Cardiac septum (tissue), 1 donor: ENCODE results near the gene IFNE. TPM values are rescaled to one million over a fixed set of nuclear protein-coding genes. Genes with fewer than 3 reads are reported as not detected.
"Not testable (repeated sequence)": the region's sequence is repeated elsewhere in the genome, so short reads cannot be mapped to it uniquely, and the experiment has no call there.

Source experiments
- DNase-seq: peaks from one replicate; pipeline ENCODE4 v3.0.0-alpha.2; 2020; ENCODE audit warnings: low spot score
- intact Hi-C: fragments of 100-400 bp; cut with DNase I; formaldehyde crosslinking; loops from one replicate; pipeline ENCODE4 v1.14.0; 2022
- total RNA-seq: library from RNA; stranded (reverse); fragmentation: NEBNext Ultra II Directional; extraction: Animal tissue kit (Norgen Biotek cat#: 25700); gene quantifications from one replicate; pipeline ENCODE4 v1.2.1, GENCODE V29; 2021
- donor health status: DM: no; HTN: no; CAD: no.

Gene IFNE
- total RNA-seq, 1 donor from 2014 or later: not detected

DNA sequence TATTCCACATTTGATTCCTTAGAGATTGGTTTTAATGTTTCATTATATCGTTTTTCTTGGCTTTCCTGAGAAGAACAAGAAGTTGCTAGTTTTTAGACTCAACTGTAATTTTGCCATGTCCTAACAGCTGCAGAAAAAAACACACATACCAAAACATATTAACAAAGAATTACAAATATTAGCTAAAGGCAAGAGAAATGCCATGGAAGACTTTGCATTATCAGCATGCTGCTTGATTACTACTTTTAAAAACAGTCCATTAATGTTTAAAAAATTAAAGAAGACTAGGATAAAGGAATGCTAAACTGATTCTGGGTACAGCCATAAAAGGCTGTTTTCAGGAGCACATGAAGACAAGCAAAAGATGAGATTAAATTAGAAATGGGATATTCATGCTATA lies 20.5 kb upstream of the IFNE start:
- DNase-seq: no peak
- intact Hi-C loops: no loop called here

DNA sequence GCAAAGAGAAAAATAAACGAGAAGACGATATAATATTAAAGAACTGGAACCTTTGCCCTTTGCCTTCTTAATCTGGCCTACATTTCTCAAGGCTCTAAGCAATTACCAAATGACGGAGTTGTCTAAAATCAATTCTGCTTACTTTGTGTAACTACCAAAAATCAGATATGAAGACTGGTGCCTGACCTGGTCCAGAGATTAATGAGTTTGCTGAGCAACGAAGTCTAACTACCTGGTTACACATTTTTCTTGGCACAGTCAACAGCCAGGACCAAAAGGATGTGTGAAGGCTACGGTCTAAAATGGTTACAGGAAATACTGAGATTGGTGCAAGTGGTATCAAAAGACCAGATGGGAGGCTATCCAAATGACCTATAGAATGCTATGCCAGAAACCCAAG lies 17.8 kb upstream of the IFNE start:
- no peak for DNase-seq
- intact Hi-C loops: no loop called here

DNA sequence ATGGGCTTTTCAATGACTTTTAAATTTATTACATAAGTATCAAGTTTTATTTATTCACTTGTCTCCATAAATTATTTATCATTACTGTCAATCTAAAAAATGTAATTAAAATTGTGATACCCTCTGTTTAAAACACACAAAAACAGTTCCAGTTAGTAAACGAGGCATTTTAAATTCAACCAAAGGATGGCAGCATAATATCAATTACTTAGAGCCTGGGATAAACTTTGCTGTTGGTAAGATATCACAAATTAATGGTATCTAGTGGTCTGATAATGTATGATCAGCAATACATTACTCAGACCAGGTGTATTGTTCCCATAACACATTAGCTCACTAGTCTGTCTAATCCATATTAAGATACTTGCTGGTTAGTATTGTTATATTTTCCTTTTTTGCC lies 9.6 kb upstream of the IFNE start:
- intact Hi-C loops: no loop called here
- DNase-seq: no peak

DNA sequence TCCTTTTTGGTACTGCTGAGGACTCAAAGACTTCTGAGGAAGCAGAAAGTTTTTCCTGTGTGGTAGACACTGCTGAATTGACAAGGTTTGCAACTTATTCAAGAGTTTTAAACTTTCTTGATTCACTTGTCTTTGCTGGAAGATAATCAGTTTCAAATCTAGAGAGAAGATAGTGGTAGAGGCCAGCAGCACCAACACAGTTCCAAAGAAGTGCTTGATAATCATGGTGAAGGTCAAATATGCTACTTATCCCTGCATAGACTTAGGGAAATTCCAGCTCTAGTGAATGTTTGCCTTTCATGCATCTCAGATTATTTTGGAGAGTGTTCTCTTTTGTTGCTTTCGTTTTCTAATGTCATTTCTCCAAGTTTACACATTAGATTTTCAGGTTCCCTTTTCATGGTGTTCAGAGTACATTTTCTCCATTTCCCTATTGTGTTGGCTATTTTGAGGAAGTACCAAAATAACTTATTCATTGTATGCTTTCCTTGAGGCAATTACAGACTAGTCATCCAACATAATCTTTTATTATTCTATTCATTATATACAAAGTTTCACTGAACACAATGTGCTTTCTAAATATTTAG lies 550 bp downstream of the IFNE start:
- DNase-seq: no peak
- intact Hi-C loops: no loop called here

DNA sequence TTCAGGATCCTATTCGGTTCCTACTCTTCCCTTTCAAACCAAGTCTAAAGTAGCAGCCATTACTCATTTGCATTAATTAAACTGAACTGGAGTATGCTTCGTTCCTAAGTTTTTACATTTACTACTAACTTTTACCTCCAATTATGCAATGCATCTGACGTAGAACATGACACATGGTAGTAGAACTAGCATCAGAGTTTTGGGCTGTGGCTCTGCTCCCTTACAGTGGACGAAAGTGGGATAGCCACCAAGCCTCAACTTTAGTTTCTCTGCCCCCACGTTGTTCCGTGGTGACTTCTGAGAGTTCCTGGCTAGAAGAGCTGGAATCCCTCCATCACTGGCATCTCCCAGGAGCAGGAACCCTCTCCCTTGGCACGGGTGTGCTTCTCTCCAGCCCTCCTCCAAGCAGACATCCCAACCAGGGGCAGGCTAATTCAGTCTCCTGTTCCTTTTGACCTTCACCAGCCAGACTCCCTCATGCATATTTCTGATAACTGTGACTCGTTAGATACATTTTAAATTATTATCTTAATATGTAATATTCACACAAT lies 2.9 kb downstream of the IFNE start:
- intact Hi-C loops: no loop called here

DNA sequence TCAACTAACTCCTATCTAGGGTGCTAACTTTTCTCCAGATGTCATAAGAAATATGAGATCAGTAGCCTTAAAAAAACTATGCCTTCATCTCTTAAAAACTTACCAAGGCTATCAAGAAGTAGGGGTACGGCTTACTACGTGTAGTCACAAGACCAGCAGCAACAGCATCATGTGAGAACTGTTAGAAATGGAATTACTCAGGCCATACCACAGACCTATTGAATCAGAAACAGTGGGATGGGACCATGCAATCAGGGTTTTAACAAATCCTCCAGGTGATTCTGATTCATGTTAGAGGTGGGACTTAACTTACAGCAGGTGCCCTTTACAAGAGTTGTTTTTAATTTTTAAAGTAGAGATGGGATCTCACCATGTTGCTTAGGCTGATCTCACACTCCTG lies 4.6 kb downstream of the IFNE start:
- intact Hi-C loops: no loop called here
- no peak for DNase-seq

More for the DNA sequence above, 2.9 kb downstream of the IFNE start:
- no peak for DNase-seq

DNA sequence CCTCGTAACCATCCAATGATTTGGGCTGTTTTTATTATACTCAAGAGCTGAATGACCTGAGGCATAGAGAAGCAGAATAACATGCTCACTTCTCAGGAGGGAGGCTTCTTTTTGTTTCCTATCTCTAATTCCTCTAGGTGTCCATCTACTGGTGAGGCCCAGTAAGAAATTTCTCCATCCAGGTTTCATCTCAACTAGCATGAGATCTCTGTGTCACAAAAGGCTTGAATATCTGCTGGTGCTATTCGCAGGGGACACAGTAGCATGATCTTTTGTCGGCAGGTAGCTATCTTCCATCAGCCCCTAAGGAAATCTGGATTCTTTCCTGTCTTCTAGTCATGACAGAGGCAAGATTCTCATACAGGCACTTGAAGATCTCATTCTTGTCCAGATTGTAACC lies 8.9 kb downstream of the IFNE start:
- intact Hi-C loops: no loop called here
- no peak for DNase-seq

DNA sequence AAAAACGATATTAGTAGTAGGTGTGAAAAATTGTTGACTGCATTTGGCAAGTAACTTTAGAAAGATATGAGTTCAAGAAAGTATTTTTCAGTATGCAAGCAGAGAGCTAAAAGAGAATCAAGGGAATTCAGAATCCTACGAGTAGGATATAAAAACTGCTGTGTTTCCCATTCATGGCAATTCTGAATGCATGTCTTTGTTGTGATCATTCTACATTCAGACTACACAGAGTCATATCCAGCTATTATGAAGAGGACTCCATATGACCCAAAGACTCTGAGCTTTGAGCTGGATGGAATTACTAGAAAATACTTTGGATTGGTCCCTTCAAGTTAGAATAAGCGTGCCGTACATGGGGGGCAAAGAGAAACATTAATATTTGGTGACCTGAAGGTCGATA lies 12.0 kb downstream of the IFNE start:
- DNase-seq: no peak
- intact Hi-C loops: no loop called here

DNA sequence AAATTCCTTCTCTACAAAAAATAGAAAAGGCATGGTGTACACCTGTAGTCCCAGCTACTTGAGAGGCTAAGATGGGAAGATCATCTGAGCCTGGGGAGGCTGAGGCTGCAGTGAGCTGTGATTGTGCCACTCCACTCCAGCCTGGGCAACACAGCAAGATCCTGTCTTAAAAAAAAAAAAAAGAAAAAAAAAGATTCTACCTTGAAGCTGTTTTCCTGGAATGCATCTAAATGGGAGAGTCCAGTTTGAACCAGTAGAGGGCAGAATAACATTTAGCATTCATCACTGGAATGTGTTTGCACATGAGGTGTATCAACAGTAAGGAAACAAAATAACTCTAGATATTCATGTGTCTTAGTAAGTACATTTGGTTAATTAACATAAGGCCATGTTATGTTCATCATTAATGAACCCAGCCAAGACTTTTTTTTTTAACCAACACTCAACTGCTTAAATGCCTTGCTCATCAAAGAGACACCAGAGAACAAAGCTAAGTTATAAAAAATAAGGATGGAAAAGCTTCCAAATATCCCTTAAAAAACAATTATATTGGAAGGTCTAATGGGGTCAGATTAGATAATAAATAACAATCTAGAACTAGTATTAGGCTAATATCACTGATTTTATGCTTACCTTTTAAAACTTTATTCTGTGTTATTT lies 16.1 kb downstream of the IFNE start:
- intact Hi-C loops: no loop called here
- DNase-seq: no peak

DNA sequence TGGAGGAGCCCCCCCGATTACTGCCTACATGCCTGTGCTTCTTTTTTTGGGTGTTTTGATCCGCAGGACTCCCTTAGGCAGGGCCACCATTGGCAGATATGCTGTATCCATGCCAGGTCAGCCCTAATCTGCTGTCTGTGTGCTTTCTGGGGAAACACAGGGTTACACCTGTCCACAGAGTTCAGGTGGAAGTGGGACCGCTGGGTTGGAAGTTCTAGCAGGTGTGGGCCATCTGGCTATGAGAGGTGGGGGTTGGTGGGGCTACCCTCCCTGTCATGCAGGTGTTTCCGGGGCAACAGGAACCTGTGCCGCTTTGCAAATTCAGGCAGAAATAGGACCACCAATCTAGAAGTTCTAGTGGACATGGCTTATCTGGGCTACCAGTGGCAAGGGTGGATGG lies 17.0 kb downstream of the IFNE start:
- intact Hi-C loops: no loop called here

DNA sequence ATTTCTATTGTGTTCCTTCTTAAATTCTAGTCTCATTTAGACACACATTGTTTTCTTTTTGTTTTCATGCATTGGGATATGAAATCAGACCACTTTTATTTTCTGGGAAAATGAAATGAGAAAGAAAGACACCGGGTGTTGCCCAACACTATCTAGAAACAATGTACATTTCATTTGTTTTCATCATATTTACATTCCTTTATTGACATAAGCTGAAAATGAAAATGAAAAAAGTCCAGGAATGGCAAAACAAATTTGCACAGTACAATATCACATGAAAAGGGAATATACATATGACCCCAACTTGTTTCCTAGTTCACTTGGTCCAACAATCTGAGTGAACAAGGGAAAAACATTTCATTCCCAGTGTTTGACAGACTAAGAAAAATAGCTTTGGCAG lies 20.7 kb downstream of the IFNE start:
- intact Hi-C loops: no loop called here
- DNase-seq: no peak

More for the DNA sequence above, 17.0 kb downstream of the IFNE start:
- no peak for DNase-seq

DNA sequence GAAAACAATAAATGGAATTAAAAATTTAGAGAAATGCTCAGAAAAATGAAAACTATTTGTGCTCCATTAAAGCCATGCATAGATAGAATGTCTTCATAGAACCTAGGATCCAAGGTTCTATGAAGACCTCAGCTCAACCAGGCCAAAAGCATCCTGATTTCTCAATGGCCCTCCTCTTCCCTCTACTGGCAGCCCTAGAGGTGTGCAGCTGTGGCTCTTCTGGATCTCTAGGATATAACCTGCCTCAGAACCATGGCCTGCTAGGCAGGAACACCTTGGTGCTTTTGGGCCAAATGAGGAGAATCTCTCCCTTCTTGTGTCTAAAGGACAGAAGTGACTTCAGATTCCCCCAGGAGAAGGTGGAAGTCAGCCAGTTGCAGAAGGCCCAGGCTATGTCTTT lies 26.8 kb downstream of the IFNE start:
- DNase-seq: no peak
- intact Hi-C loops: no loop called here

DNA sequence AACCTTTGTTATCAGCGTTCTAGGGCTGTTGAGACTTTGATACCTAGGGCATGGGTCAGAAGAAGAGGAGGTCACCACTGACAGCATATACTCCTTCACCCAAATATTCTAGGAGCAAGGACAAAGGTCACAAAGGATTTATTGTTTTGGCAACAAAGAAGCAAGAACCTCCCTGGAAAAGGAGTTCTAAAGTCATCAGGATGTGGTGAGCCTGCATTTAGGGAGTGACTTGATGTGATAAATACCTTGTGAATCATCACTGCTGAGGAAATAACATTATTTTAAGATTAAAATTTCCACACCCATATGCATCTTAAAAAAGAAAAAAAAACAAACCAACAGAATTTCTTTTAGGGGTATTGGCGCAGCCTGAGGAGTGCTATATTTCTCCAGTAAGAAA lies 28.0 kb downstream of the IFNE start:
- intact Hi-C loops: no loop called here
- no peak for DNase-seq

DNA sequence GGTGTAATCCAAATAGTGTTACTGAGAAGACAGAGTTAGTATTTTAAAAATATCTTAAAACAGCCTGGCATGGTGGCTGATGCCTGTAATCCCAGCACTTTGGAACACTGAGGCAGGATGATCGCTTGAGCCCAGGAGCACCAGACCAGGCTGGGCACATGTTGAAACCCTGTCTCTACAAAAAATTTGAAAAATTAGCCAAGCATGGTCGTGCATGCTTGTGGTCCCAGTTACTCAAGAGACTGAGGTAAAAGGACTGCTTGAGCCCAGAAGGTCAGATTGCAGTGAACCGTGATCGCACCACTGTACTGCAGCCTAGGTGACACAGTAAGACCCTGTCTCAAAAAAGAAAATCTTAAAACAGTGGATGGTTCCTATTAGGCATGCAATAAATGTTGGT lies 29.4 kb downstream of the IFNE start:
- intact Hi-C loops: no loop called here
- no peak for DNase-seq

DNA sequence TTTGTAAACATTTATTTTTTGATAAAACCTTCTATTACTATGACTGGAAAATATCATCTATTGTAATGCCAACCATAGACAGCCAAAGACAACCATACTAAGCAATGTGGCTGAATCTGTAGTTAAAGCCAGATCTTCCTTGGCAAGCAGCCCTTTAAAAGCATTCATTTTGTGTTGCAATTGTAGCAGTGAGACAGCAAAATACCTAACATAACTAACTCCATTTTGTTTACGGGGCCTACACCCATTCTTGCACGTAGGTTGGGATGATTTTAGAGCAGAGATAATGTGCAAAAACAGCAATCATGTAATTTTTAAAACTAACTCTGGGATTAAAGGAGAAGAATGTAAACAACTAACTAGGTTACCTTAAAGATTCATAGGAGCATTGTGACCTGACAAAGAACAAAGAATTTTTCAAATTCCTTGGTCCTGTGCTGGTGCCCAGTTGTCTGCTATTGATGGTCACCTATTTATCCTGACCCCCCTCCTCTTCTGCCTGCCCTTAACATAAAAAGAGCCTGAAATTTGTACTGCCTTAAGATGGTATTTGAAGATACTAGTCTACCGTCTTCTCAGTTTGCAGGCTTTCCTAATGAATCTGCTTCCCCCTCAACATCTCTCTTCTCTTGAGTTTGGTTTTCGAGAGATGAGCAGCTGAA lies 31.2 kb downstream of the IFNE start:
- intact Hi-C loops: no loop called here
- no peak for DNase-seq

DNA sequence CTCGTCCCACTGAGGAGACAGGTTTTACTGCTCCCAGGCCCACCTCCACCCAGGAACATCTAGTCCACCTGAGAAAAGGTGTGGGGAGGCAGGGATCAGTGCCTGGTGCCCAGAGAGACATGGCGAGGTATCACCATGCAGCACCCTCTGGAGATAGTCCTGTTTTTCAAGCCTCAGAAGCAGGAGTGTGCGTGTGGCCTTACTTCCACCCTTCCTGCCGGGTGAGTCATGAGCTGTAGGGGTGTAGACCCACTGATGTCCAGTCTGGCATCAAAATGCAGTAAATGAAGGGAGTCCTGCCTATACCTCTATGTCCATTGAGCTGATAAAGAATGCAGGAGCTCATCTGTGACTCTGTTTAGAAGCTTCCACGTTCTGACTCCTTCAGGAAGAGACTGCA lies 32.8 kb downstream of the IFNE start:
- intact Hi-C loops, DNase-seq: not testable (repeated sequence)

DNA sequence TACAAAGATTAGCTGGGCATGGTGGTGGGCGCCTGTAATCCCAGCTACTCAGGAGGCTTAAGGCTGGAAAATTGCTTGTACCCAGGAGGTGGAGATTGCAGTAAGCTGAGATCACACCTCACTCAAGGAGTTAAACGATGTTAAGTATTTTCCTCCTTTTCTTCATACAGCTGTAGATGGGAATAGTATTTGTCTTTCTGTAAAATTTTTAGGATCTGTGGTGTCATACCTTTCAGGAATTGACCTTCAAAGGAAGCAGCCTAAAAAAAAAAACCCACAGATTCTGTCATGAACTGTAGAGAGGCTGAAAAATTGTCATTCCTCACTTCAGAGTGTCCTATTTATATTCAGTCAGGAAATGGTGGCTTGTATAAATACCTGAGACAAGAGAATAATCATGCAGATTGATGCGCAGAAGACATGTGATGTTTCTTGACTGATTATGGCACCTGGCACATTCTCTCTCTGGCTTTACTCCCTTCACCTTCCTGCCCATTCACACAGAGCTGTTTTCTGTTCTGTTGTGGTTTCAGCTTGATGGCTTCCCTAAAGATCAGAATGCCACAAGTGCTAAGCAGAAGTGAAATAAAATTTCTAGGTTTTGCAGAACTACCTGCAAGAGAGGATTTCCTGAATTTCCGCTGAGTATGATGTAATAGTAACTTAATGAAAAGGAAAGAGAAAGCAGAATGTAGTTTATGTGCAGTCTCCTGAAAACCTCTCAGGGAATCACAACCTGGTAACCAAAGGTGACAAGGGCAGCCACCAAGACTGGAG lies 38.1 kb downstream of the IFNE start:
- no peak for DNase-seq
- intact Hi-C loops: no loop called here

DNA sequence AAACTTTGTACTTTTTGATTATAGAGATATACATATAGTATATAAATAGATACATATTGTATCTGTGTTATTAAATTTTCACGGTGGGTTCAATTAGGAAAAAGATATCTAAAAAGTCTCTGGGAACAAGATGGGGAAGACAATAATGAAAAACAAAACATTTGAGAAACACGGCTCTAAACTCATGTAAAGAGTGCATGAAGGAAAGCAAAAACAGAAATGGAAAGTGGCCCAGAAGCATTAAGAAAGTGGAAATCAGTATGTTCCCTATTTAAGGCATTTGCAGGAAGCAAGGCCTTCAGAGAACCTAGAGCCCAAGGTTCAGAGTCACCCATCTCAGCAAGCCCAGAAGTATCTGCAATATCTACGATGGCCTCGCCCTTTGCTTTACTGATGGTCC lies 42.0 kb downstream of the IFNE start, which contains the start of gene IFNA1:
Gene IFNA1 (plus strand): TSS at position 301 of the 400 bp plus-strand sequence. CDS start 69 bp downstream, at position 370.
- intact Hi-C loops: no loop called here
- no peak for DNase-seq

DNA sequence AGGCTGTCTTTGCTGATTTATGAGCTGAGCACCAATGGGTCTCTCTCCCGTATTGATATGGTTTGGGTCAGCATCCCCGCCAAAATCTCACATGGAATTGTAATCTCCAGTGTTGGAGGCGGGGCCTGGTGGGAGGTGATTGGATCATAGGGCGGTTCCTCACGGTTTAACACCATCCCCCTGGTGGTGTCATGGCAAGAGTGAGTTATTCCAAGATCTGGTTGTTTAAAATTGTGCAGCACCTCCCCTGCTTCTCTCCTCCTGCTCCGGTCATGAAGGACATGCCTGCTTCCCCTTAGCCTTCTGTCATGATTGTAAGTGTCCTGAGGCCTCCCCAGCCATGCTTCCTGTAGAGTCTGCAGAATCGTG lies 47.1 kb downstream of the IFNE start:
- DNase-seq, intact Hi-C loops: not testable (repeated sequence)
